ENCODE measurements around the gene ACBD6.

Gene ACBD6

DNA sequence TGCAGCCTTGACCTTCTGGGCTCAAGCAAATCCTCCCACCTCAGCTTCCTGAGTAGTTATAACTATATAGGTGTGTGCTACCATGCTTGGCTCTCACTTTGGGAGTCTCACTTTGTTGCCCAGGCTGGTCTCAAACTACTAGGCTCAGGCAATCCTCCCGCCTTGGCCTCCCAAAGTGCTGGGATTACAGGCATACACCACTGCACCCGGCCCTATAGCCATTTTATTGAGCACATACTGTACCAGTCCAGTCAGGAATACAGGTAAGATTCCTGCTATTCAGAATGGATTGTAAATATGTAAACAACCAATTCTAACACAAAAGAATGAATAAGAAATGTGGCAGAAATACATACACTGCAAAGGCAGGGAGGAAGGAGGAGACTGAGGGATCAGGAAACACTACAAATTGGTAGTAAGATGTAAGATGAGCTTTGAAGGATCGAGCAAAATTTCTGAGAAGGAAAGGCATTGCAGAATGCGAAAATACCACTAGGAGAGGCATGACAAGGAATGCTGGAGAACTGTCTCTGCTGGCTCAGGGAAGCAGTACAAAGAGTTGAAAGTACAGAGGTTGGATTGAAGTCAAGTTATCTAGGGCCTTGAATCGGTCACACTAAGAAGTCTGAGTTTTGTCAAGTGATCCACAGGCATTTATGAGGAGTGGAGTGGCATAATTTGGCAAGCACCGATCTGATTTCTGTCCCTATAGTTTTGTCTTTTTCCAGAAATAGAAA is 211.9 kb downstream of the ACBD6 start:
- DNase-seq: no peak

GRCh38 chr1:180288940-180289339 is 213.4 kb downstream of the ACBD6 start:
- DNase-seq: no peak

- DNase-seq: no peak
Measured at GRCh38 chr1:180287988-180288705, 214.2 kb downstream of the ACBD6 start.

DNA sequence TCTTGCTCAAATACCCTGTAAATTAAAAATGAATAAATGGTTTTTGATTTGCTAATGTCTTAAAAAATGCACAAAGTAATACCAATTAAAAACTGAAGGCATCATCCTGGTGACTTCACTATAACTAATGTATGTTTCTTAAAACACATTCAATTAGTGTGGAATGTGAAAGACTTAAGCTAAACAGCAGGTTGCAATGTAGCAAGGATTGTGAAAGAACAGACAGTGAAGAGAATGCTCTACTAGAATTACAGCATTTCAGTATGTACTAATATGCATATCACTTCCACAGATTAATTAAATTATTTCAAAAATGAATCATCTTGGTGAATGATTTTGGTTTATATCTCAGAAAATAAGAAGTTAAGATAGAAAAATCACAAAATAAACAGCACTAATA is 216.0 kb downstream of the ACBD6 start:
- no peak for DNase-seq

GRCh38 chr1:180283098-180283497 is 219.3 kb downstream of the ACBD6 start:
- no peak for DNase-seq

- no peak for DNase-seq
Measured at GRCh38 chr1:180282401-180283044, 219.9 kb downstream of the ACBD6 start.

DNA sequence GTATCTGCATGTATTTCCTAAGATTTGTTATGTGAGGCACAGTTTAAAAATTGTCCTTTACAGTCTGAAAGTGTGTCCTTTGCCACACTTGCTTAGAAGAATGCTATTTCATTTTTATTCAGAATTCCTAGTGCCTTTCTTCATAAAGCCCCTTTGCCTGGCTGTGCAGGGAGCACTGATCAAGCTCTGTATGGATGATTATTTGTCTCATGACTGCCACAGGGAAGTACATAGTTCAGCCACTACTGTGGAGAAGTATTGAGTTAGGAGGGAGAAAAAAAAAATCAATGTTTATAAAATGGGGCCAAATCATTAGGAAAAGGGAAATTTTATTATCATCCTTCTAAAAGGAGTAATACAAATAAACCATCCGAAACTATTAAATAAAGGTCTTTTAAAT is 220.9 kb downstream of the ACBD6 start:
- no peak for DNase-seq

DNA sequence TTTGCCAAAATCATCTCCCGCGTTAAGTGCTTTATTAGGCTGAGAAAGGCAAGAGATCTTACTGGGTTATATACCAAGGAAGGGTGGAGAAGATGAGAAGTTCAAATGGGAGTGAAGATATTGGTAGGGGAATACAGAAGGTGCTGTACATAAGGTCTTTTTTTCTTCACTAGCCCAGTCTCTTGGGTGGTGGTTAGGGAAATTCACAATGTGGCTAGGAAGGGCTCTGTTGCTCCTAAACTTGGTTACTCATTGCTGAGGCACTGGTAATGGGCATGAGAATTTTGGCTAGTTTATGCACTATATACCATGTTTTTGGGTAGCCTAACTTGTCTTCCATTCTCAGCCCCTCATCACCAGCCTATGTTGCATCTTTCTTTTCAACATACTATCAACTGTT is 221.8 kb downstream of the ACBD6 start:
- DNase-seq: no peak

DNA sequence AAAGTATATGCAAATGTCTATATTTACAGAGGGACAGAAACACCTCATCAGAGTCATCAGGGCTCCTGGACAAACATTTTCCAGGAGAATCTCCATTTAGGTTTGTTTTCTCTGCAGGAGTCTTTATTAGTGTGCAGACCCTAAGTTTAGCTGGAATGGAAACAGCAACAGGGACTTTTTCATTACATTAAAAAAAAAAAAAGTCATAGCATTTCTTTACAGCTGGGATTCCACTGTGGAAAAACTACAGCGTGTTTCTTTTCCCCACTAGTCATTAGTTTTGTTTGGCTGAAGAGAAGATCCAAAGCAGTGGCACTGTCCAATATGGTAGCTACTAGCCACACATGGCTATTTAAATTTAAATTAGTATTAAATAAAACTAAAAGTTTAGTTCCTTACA is 222.7 kb downstream of the ACBD6 start:
- no peak for DNase-seq

- no peak for DNase-seq
Measured at GRCh38 chr1:180278596-180279395, 223.6 kb downstream of the ACBD6 start.

GRCh38 chr1:180278194-180278515 is 224.2 kb downstream of the ACBD6 start:
- DNase-seq: no peak

- no peak for DNase-seq
Measured at GRCh38 chr1:180277476-180278193, 224.7 kb downstream of the ACBD6 start.

- DNase-seq: no peak
Measured at GRCh38 chr1:180275726-180276125, 226.7 kb downstream of the ACBD6 start.

DNA sequence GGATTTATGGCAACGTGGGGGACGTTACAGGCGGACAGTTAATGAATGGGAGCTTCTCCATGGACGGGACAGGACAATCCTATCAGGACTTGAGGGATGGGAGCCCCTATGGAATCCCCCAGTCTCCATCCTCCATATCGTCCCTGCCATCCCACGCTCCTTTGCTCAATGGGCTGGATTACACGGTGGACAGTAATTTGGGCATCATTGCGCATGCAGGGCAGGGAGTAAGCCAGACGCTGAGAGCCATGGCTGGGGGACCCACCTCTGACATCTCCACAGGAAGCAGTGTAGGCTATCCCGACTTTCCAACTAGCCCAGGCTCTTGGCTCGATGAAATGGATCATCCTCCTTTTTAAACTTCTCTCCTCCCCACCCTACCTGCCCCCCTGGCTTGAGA is 228.2 kb downstream of the ACBD6 start:
- DNase-seq: no peak

- DNase-seq: no peak
Measured at GRCh38 chr1:180273066-180273465, 229.3 kb downstream of the ACBD6 start.

- no peak for DNase-seq
Measured at GRCh38 chr1:180272395-180272794, 230.0 kb downstream of the ACBD6 start.

GRCh38 chr1:180271272-180272255 is 230.8 kb downstream of the ACBD6 start:
- DNase-seq: no peak

GRCh38 chr1:180270530-180271271 is 231.7 kb downstream of the ACBD6 start:
- DNase-seq: no peak

DNA sequence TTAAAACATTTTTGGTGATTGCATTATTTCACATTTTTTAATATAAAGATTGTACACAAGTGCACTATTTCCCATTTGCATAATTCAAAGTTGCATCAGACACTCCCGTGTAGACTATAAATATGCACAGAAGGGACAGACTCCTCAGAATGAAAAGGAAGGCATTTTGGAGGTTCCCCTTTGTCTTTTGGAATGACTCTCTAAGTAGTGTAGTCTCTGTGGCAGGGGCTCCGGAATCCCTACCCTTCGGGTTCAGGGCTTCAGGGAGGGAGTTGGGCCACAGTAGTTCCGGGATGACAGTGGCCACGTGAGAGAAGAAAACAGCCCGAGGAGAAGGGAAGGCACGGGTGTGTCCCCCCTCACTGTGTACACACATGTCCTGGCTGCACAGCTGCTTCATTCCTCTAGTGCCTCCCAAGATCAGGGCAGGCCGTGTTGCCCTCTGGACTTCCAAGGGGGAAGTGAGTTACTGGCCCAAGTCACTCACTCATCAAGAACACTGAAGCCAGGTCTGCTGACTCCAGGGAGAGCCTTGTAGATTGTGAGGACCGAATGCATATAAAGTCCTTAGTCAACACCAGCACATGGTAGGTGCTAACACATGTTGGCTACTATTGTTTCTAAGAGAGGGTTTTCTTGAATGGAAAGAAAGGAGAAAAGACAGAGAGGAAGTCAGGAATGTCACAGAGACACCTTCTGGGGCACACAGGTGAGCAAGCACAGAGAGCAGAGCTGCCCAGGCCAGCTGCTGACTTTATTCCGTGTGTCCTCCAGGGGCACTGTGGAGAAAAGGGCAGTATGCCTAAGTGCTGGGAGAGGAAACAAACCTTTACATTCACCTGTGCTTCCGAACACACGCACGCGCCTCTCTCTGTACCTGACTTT is 232.5 kb downstream of the ACBD6 start:
- DNase-seq: no peak

All from T-helper 9 cell (primary cell).